GM19023 (cell line): ENCODE measurements around the gene ITGA2.
A peak's percentile ranks its signal among the peaks of the same experiment; 100 is the strongest.

Source experiments
- ATAC-seq: cut with Tn5 transposase; IDR thresholded peaks from one replicate; pipeline ENCODE4 v1.9.1; 2021; ENCODE audit warnings: mild to moderate bottlenecking, moderate library complexity; ENCODE audit not compliant: unreplicated experiment

The ITGA2 gene

GRCh38 chr5:53017383-53017782, 28.2 kb downstream of the ITGA2 start:
- ATAC-seq, result no peak

DNA sequence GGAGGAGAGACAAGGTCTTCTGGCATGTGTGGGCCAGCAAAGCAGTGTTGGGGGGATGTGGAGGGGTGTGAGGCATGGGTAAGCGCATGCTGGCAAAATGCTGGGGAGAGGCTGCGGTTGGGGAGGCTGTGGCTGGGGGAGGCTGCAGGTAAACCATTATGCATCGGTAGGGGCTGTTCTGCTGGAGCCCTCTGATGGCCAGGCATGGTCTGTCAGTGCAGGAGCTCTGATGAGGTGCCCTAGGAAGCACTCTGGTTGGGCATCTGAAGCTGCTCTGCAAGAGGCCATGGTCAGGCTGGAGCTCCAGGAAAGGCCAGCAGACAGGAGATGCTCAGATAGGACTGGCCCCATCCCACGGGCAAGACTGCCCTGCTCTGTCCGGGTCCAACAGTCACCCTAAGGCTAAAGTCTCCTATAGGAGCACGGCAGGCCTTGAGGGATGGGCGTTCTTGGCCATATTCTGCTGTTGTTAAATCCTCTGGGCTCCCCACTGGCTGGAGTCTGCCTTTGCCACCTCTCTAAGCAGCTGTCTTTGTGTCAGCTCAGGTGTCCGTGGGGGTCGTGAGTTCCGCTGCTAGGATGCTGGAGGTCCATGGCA, 28.7 kb downstream of the ITGA2 start:
- ATAC-seq, result no peak

DNA sequence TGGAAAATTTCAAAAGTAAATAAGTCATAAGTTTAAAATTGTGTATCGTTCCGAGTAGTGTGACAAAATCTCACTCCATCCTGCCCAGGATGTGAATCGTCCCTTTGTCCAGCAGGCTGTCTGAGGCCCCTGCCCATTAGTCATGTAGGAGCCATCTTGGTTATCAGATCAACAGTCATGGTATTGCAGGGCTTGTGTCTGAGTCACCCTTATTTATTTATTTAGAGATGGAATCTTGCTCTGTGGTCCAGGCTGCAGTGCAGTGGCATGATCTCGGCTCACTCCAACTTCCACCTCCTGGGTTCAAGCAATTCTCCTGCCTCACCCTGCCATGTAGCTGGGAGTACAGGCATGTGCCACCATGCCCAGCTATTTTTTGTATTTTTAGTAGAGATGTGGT, 30.2 kb downstream of the ITGA2 start:
- no peak for ATAC-seq

DNA sequence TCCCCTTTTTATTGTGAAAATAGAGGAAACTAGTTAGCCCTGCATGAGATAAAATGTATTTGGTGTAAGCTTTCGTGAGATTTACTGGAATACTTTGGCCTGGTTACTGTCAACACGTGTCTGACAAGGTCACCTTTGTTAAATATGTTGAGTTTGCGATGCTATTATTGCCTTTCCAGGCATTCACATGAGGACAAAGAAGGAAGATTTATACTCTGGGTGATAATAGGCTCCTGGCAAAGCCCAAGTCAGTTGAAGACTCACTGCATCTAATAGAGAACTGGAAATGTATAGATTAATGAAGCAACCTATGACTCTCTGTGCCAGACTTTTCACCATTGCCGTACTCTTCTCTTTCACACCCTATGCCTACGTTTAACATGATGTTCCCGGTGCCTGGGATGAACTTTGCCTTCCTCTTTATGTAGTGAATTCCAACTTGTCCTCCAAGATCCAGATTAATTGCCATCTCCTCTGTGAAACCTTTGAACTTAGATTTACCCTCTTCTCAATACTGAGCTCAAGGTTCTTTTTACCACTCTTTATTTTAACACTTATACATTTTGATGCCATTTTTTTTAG, 33.9 kb downstream of the ITGA2 start:
- ATAC-seq, result no peak

DNA sequence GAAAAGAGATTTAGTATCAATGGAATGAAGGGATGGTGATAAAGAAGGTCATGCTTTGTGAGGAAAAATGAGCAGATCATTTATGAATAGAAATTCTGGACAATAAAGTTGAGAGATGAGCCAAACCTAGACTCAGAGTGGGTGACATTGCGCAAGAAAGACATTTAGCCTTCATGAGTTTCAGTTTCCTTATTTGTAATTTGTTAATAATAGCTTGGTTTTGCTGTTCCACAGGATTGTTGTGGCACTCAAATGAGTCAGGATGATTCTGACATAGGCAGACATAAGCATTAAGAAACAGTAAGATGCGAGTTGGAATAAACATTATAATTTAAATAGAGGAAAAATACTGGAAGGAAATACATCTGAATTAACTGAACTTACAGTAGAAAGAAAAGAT, 34.8 kb downstream of the ITGA2 start:
- peak; percentile 66 for ATAC-seq

- ATAC-seq, result no peak
Measured at GRCh38 chr5:53024535-53024934, 35.4 kb downstream of the ITGA2 start.

GRCh38 chr5:53025487-53025886, 36.3 kb downstream of the ITGA2 start:
- no peak for ATAC-seq

DNA sequence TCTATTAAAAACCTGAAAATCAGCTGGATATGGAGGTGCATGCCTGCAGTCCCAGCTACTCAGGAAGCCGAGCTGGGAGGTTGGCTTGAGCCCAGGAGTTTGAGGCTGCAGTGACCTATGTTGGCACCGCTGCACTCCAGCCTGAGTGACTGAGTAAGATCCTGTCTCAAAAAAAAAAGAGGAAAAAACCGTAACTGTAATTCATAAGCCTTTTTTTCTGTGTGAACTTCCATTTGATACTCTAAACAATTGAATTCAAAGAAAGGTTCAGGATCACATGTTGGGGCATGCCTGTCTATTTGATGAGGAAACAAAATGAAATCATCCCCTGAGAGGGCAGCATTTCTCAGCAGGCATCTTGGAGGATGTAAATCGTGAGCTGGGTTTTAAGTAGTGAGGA, 38.8 kb downstream of the ITGA2 start:
- no peak for ATAC-seq

DNA sequence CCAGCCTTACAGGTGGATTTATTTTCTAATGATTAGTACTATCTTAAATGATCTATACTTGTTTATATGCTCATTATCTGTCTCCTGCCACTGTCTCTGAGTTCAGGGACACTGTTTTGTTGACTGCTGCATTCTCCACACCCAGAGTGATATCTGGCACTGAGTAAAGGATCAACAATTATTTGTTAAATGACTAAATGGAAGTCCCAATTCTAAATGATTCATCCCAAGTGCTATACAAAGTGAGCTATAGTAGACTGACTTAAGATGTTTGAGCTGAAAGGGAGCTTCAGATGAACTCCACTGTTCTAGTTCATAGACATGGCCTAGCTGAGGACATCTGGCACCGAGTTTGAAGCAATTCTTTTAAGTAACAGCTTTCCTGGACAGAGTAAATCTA, 40.5 kb downstream of the ITGA2 start:
- no peak for ATAC-seq

- no peak for ATAC-seq
Measured at GRCh38 chr5:53030893-53031292, 41.7 kb downstream of the ITGA2 start.

GRCh38 chr5:53031695-53032096, 42.5 kb downstream of the ITGA2 start:
- ATAC-seq, result no peak

DNA sequence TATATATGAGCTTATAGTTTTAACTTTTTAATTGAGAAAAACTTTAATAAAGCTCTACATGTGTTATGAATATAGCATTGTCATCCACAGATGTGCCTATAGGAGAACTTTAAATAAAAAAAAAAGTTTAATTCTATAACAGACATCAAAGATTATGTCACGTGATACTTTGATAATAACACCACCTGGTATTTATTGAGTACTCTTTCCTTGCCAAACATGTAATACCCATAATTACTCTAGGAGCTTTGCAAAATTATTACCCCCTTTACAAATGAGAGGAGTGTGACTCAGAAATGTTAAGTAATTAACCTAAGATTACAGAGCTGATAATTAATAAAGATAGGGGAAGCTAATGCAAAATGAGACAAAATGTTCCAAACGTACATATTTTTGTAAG, 43.0 kb downstream of the ITGA2 start:
- ATAC-seq, result no peak

GRCh38 chr5:53034832-53035231, 45.7 kb downstream of the ITGA2 start:
- ATAC-seq, result no peak

GRCh38 chr5:53035868-53036381, 46.8 kb downstream of the ITGA2 start:
- no peak for ATAC-seq

DNA sequence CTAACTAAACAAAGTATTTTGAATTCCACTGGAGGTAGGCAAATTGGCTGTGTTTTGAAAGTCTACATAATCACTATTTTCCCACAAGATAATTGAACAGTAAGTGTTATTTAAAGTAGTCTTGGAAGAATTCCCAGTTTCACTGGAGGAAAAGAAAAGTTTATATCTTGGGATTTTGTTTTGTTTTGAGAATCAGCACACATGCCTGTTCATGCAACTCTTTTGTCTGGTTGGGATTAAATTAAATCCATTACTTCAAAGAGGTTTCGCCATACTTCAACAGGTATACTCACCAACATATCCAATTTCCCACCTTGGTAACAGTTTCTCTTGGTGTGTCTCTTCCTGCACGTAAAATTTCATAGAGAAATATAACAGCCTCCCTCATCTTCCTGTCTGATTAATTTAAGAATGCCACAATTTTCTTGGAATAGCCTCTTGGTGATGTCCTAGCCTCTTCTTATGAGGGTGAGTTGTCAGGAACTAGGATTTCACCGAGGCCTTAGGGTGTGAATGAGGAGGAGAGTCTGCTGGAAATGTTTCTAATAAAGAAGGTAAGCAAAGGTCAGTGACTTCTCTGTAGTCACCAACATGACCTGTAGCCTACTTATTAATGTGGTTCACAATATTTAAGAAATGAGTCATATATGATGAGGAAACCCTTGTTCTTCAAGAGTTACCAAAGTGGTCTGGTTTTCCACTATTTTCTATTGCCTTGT, 48.1 kb downstream of the ITGA2 start:
- ATAC-seq, result no peak

DNA sequence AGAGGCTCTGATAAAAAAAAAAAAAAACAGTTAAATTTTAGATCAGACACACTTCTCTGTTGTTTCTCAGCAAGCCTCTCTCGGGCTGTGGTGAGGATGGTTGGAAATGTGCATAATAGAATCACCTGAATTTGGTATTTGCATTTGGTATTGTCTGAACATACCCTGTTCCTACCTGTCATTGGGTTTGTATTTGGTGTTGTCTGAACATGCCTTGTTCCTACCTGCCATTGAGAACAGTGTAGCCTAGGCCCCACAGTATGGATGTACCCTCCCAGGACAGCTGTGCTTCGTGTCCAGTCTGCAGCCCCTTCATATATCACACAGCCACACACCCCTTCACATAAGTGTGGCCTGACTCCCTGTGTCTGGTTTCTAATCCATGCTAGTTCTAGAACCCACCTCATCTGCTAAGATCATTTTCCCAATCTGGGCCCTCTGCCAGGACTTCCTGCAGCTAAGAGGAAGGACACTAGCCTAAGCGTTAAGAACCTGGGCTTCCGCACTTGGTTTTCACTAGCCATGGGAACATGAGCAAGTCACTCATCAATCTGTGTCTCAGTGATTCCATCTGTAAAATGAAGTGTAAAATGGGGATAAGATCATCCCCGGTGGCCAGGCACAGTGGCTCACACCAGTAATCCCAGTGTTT, 49.2 kb downstream of the ITGA2 start:
- no peak for ATAC-seq

GRCh38 chr5:53039855-53040254, 50.7 kb downstream of the ITGA2 start:
- ATAC-seq, result no peak

DNA sequence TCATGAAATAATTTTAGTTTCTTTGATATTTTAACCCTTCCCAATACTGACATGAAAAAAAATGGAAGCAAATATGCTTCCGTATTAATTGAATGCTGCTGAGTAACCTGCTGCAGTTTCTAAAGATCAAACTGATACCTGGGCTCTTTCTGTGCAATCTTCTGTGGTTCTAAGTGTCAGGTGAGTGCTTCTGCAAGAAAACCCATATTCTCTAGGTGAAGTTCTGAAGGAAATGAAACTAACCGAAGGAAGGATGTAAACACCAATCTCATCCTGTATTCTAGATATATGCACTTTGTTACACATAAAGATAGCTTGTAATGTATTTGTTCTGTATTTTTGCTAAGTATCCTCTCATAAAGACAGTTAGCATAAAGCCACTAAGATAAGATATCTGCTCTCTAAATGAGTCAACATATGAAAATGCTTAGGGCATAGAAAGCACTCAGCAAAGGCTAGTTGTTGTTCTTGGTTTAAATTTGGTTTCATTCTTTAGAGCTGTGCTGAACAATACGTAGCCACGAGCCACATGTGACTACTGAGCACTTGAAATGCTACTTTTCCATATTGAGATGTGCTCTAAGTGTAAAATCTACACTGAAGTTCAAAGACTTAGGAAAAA, 52.0 kb downstream of the ITGA2 start:
- ATAC-seq, result peak; percentile 98

- ATAC-seq, result no peak
Measured at GRCh38 chr5:53041740-53042139, 52.6 kb downstream of the ITGA2 start.

DNA sequence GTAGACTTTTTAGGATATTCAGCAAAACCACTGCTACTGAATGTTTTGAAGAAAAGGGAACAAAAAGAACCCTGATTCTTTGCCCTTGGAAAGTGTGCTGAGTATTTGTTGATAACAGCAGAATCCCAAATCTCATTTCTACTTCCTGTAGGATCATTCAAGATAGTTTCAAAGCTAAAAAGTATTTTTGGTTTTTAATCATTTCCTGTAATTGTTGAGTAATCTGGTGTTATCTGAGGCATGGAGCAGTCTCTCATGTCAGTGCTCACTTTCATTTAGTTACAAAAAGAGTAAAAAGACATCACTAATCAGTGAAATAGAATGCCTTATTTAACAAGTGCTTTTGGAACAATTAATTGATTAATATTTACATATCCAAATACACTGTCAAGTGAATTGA, 56.1 kb downstream of the ITGA2 start:
- no peak for ATAC-seq

- no peak for ATAC-seq
Measured at GRCh38 chr5:53048248-53048647, 59.1 kb downstream of the ITGA2 start.
